Activated T-helper 1 cell treated with anti-CD3 and anti-CD28 coated beads, Interleukin-2, amount 50 U/mL, for 16 hours (primary cell): Measurements from ENCODE around the gene NRXN3.

ENCODE experiments used
- DNase-seq, 2 donors: peaks; one replicate each; pipeline ENCODE4 v3.0.0-alpha.2; 2020; ENCODE audit warnings: low read depth in 1 of 2, low spot score in 1 of 2

Gene NRXN3

GRCh38 chr14:79186523-79186922 lies 1016.4 kb downstream of the NRXN3 start:
- DNase-seq, result no peak

- no peak for DNase-seq
Observed at GRCh38 chr14:79193689-79194477, 1023.7 kb downstream of the NRXN3 start.

- DNase-seq, result no peak
Observed at GRCh38 chr14:79196216-79196615, 1026.0 kb downstream of the NRXN3 start.

- no peak for DNase-seq
Observed at GRCh38 chr14:79197516-79197915, 1027.3 kb downstream of the NRXN3 start.

- DNase-seq, result no peak
Observed at GRCh38 chr14:79199217-79199616, 1029.0 kb downstream of the NRXN3 start.

- no peak for DNase-seq
Observed at GRCh38 chr14:79201564-79202207, 1031.5 kb downstream of the NRXN3 start.

GRCh38 chr14:79204591-79204990 lies 1034.4 kb downstream of the NRXN3 start:
- DNase-seq, result no peak

GRCh38 chr14:79209418-79209817 lies 1039.2 kb downstream of the NRXN3 start:
- no peak for DNase-seq

GRCh38 chr14:79225815-79226214 lies 1055.6 kb downstream of the NRXN3 start:
- DNase-seq, result no peak

- no peak for DNase-seq
Observed at GRCh38 chr14:79229383-79229909, 1059.3 kb downstream of the NRXN3 start.

- DNase-seq, result no peak
Observed at GRCh38 chr14:79242666-79243065, 1072.5 kb downstream of the NRXN3 start.

- no peak for DNase-seq
Observed at GRCh38 chr14:79246173-79246572, 1076.0 kb downstream of the NRXN3 start.

- DNase-seq, result no peak
Observed at GRCh38 chr14:79248126-79248525, 1078.0 kb downstream of the NRXN3 start.

GRCh38 chr14:79248771-79249170 lies 1078.6 kb downstream of the NRXN3 start:
- no peak for DNase-seq

- DNase-seq, result no peak
Observed at GRCh38 chr14:79251278-79251677, 1081.1 kb downstream of the NRXN3 start.

- no peak for DNase-seq
Observed at GRCh38 chr14:79253576-79253975, 1083.4 kb downstream of the NRXN3 start.

- DNase-seq, result no peak
Observed at GRCh38 chr14:79254069-79254775, 1084.0 kb downstream of the NRXN3 start.

GRCh38 chr14:79256380-79256779 lies 1086.2 kb downstream of the NRXN3 start:
- DNase-seq, result no peak

- no peak for DNase-seq
Observed at GRCh38 chr14:79260406-79260805, 1090.2 kb downstream of the NRXN3 start.

GRCh38 chr14:79265366-79265946 lies 1095.3 kb downstream of the NRXN3 start:
- no peak for DNase-seq

- no peak for DNase-seq
Observed at GRCh38 chr14:79270361-79270760, 1100.2 kb downstream of the NRXN3 start.
